GM23338 (cell line): ENCODE measurements around the gene TTC6. TPM values are rescaled to one million over a fixed set of nuclear protein-coding genes. Genes with fewer than 3 reads are reported as not detected.

Experiments
- ATAC-seq: fragments of 200-7000 bp; cut with Tn5 transposase; 3 replicates; pipeline ENCODE4 v1.9.1; 2020
- DNase-seq: peaks from one replicate; pipeline ENCODE4 v3.0.0-alpha.2; 2015; ENCODE audit warnings: low spot score
- H2AFZ ChIP-seq: fragments of 200-600 bp; sonication (generic); 2 replicates; pipeline ENCODE4 v1.8.0; 2016; ENCODE audit warnings: antibody characterized with exemption, mild to moderate bottlenecking, moderate library complexity
- H3F3A ChIP-seq: fragments of 200-600 bp; sonication (generic); replicated peaks from 2 replicates; pipeline ENCODE4 v1.8.0; 2017; ENCODE audit warnings: antibody characterized with exemption, mixed run types, low read depth
- H3K27ac ChIP-seq: fragments of 200-600 bp; sonication (generic); 2 replicates; pipeline ENCODE4 v1.6.1; 2016; ENCODE audit warnings: low read depth
- H3K27me3 ChIP-seq: fragments of 200-600 bp; sonication (generic); 2 replicates; pipeline ENCODE4 v1.8.0; 2016; ENCODE audit warnings: mild to moderate bottlenecking, mixed run types, moderate library complexity; ENCODE audit not compliant: insufficient read depth
- H3K36me3 ChIP-seq: fragments of 200-600 bp; sonication (generic); 2 replicates; pipeline ENCODE4 v1.8.0; 2016; ENCODE audit warnings: mild to moderate bottlenecking; ENCODE audit not compliant: insufficient read depth
- H3K4me1 ChIP-seq: fragments of 200-600 bp; sonication (generic); 2 replicates; pipeline ENCODE4 v1.8.0; 2016; ENCODE audit warnings: mild to moderate bottlenecking, moderate library complexity; ENCODE audit not compliant: insufficient read depth
- H3K4me2 ChIP-seq: fragments of 200-600 bp; sonication (generic); 2 replicates; pipeline ENCODE4 v1.7.1; 2017; ENCODE audit warnings: mixed run types
- H3K4me3 ChIP-seq: fragments of 200-600 bp; sonication (generic); 2 replicates; pipeline ENCODE4 v1.6.1; 2016; ENCODE audit warnings: mixed run types
- H3K79me2 ChIP-seq: fragments of 200-600 bp; sonication (generic); replicated peaks from 2 replicates; pipeline ENCODE4 v1.8.0; 2017; ENCODE audit warnings: mild to moderate bottlenecking; ENCODE audit not compliant: insufficient read depth
- H3K9me2 ChIP-seq: fragments of 200-600 bp; sonication (generic); 2 replicates; pipeline ENCODE4 v1.8.0; 2017; ENCODE audit not compliant: insufficient read depth
- H4K20me1 ChIP-seq: fragments of 200-600 bp; sonication (generic); replicated peaks from 2 replicates; pipeline ENCODE4 v1.8.0; 2017; ENCODE audit warnings: mild to moderate bottlenecking; ENCODE audit not compliant: insufficient read depth
- H3K27ac Mint-ChIP-seq: 2 replicates; pipeline ENCODE4 v1.8.0; 2020; ENCODE audit warnings: inconsistent platforms, mild to moderate bottlenecking, moderate library complexity, mixed read lengths
- H3K27me3 Mint-ChIP-seq: 3 replicates; pipeline ENCODE4 v1.8.0; 2022; ENCODE audit warnings: low read depth, mild to moderate bottlenecking, moderate library complexity, mixed read lengths, inconsistent platforms; ENCODE audit not compliant: insufficient read depth, poor library complexity
- H3K36me3 Mint-ChIP-seq: 3 replicates; pipeline ENCODE4 v1.8.0; 2021; ENCODE audit warnings: low read depth, mild to moderate bottlenecking, inconsistent platforms, moderate library complexity, mixed read lengths
- H3K4me1 Mint-ChIP-seq: 3 replicates; pipeline ENCODE4 v1.8.0; 2020; ENCODE audit warnings: mild to moderate bottlenecking, inconsistent platforms, mixed read lengths
- H3K4me3 Mint-ChIP-seq: 3 replicates; pipeline ENCODE4 v1.8.0; 2021; ENCODE audit warnings: moderate library complexity, mild to moderate bottlenecking, inconsistent platforms, mixed read lengths
- H3K9me3 Mint-ChIP-seq: 3 replicates; pipeline ENCODE4 v1.8.0; 2020; ENCODE audit warnings: moderate library complexity, mild to moderate bottlenecking, inconsistent platforms, mixed read lengths
- CREB1 ChIP-seq: fragments of 250-450 bp; sonication (Bioruptor Pico); IDR thresholded peaks from 2 replicates; pipeline ENCODE4 v1.5.0; 2020; ENCODE audit warnings: low read depth, mild to moderate bottlenecking, moderate library complexity
- EZH2 ChIP-seq: fragments of 200-600 bp; sonication (generic); IDR thresholded peaks from one replicate; pipeline ENCODE4 v1.8.0; 2017; ENCODE audit warnings: antibody characterized with exemption, mild to moderate bottlenecking, low read depth; ENCODE audit not compliant: unreplicated experiment
- EZH2phosphoT487 ChIP-seq: fragments of 200-600 bp; sonication (generic); IDR thresholded peaks from one replicate; pipeline ENCODE4 v1.8.1; 2018; ENCODE audit warnings: antibody characterized with exemption; ENCODE audit not compliant: unreplicated experiment
- JUNB ChIP-seq: IDR thresholded peaks from one replicate; pipeline ENCODE4 v1.6.1; 2016; ENCODE audit warnings: antibody characterized with exemption; ENCODE audit not compliant: unreplicated experiment
- NANOG ChIP-seq: IDR thresholded peaks from 2 replicates; pipeline ENCODE4 v1.6.1; 2016; ENCODE audit warnings: antibody characterized with exemption, borderline replicate concordance
- POLR2AphosphoS5 ChIP-seq: IDR thresholded peaks from 2 replicates; pipeline ENCODE4 v1.6.1; 2016; ENCODE audit warnings: antibody characterized with exemption, low read depth
- REST ChIP-seq: IDR thresholded peaks from one replicate; pipeline ENCODE4 v1.6.1; 2018; ENCODE audit warnings: antibody characterized with exemption; ENCODE audit not compliant: unreplicated experiment
- STAT1 ChIP-seq: IDR thresholded peaks from one replicate; pipeline ENCODE4 v1.6.1; 2016; ENCODE audit warnings: antibody characterized with exemption; ENCODE audit not compliant: unreplicated experiment
- ZNF114 ChIP-seq: fragments of 250-450 bp; sonication (Bioruptor Pico); IDR thresholded peaks from 2 replicates; pipeline ENCODE4 v1.5.0; 2020; ENCODE audit warnings: mild to moderate bottlenecking, moderate library complexity
- ZNF331 ChIP-seq: fragments of 250-450 bp; sonication (Bioruptor Pico); IDR thresholded peaks from 2 replicates; pipeline ENCODE4 v1.5.0; 2020; ENCODE audit warnings: low read depth, mild to moderate bottlenecking, moderate library complexity
- polyA plus RNA-seq: library from polyadenylated mRNA; unstranded; fragments of >200 nt; fragmentation: Nextera tagmentation; extraction: Ambion mirVana; gene quantifications from 2 replicates; pipeline ENCODE4 v1.2.1, GENCODE V29; 2016
- total RNA-seq: library from RNA; depleted of rRNA; stranded (reverse); fragments of >200 nt; shearing (Covaris generic); gene quantifications from 2 replicates; pipeline ENCODE4 v1.2.3, GENCODE V29; 2014
- TF ChIP-seq, protein P1 (sequence below): IDR thresholded peaks from 2 replicates; pipeline ENCODE4 v1.6.1; 2016; ENCODE audit warnings: antibody characterized with exemption
- TF ChIP-seq, protein P2 (sequence below), 2 experiments: fragments of 200-600 bp in 1 of 2; sonication (generic) in 1 of 2; conservative IDR thresholded peaks; 2 replicates each; pipeline versions ENCODE4 v1.5.1 to v1.6.1; 2016 to 2017; ENCODE audit warnings: antibody characterized with exemption in 2 of 2, low read depth in 2 of 2, mild to moderate bottlenecking in 2 of 2, moderate library complexity in 1 of 2
- TF ChIP-seq, protein P3 (sequence below): fragments of 250-450 bp; sonication (Bioruptor Pico); IDR thresholded peaks from 2 replicates; pipeline ENCODE4 v1.5.0; 2020; ENCODE audit warnings: mild to moderate bottlenecking, moderate library complexity

Gene TTC6
- total and polyA plus RNA-seq, 2 experiments from 2014 or later = 0.31 TPM; not detected in 1

DNA sequence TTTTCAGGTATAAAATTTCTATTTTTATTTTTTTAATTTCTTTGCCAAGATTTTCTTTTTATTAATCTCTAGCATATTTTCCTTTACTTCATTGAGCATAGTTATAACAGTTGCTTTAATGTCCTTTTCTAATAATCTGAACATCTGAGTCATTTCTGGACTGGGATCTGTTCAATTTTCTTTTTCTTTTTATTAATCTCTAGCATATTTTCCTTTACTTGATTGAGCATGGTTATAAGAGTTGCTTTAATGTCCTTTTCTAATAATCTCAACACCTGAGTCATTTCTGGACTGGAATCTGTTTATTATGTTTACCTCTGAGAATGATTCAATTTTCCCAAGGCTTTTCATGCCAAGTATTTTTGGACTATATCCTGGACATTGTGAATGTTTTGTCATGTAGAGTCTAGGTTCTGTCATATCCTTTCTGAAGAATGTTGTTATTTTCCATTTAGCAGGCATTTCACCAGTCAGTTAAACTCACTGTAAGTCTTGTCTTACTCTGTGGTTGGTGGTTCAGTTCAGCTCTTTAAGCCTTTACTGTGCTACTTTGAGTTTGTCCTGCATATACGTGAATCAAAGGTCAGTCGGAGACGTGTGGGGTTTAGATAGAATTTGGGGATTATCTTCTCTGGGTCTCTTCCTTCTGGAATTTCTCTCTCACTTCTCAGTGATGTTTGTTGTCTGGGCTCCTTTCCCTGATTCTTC, 20.3 kb downstream of the TTC6 start:
- H3K36me3 Mint-ChIP-seq = peaks cover 26% of the 10 kb centered on the region
- no peaks in the 10 kb centered on the region; the same call in 1 of the 2 replicates for H3F3A ChIP-seq
- H3K27me3 ChIP-seq = peaks cover 54% of the 10 kb centered on the region
- no peak overlapping the region for H2AFZ ChIP-seq
- H3K27me3 Mint-ChIP-seq = peaks cover 19% of the 10 kb centered on the region
- no peak overlapping the region for H3K4me2 ChIP-seq
- peaks cover 55% of the 10 kb centered on the region for H3K9me3 Mint-ChIP-seq
- no peaks in the 10 kb centered on the region for H3K79me2 ChIP-seq
- H4K20me1 ChIP-seq = no peaks in the 10 kb centered on the region
- H3K27ac ChIP-seq = no peak overlapping the region
- no peak overlapping the region for H3K4me3 ChIP-seq
- ATAC-seq = no peak
- no peak for TF ChIP-seq ZNF331 (CRISPR knock-in tag)
- TF ChIP-seq CREB1 = no peak
- TF ChIP-seq, protein P1, sequence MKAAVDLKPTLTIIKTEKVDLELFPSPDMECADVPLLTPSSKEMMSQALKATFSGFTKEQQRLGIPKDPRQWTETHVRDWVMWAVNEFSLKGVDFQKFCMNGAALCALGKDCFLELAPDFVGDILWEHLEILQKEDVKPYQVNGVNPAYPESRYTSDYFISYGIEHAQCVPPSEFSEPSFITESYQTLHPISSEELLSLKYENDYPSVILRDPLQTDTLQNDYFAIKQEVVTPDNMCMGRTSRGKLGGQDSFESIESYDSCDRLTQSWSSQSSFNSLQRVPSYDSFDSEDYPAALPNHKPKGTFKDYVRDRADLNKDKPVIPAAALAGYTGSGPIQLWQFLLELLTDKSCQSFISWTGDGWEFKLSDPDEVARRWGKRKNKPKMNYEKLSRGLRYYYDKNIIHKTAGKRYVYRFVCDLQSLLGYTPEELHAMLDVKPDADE = no peak
- TF ChIP-seq, protein P2, sequence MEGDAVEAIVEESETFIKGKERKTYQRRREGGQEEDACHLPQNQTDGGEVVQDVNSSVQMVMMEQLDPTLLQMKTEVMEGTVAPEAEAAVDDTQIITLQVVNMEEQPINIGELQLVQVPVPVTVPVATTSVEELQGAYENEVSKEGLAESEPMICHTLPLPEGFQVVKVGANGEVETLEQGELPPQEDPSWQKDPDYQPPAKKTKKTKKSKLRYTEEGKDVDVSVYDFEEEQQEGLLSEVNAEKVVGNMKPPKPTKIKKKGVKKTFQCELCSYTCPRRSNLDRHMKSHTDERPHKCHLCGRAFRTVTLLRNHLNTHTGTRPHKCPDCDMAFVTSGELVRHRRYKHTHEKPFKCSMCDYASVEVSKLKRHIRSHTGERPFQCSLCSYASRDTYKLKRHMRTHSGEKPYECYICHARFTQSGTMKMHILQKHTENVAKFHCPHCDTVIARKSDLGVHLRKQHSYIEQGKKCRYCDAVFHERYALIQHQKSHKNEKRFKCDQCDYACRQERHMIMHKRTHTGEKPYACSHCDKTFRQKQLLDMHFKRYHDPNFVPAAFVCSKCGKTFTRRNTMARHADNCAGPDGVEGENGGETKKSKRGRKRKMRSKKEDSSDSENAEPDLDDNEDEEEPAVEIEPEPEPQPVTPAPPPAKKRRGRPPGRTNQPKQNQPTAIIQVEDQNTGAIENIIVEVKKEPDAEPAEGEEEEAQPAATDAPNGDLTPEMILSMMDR (conservative IDR thresholded peaks at IDR 0.05; ENCODE audit: low read depth in 2 of 2) = no peak
- TF ChIP-seq, protein P3, sequence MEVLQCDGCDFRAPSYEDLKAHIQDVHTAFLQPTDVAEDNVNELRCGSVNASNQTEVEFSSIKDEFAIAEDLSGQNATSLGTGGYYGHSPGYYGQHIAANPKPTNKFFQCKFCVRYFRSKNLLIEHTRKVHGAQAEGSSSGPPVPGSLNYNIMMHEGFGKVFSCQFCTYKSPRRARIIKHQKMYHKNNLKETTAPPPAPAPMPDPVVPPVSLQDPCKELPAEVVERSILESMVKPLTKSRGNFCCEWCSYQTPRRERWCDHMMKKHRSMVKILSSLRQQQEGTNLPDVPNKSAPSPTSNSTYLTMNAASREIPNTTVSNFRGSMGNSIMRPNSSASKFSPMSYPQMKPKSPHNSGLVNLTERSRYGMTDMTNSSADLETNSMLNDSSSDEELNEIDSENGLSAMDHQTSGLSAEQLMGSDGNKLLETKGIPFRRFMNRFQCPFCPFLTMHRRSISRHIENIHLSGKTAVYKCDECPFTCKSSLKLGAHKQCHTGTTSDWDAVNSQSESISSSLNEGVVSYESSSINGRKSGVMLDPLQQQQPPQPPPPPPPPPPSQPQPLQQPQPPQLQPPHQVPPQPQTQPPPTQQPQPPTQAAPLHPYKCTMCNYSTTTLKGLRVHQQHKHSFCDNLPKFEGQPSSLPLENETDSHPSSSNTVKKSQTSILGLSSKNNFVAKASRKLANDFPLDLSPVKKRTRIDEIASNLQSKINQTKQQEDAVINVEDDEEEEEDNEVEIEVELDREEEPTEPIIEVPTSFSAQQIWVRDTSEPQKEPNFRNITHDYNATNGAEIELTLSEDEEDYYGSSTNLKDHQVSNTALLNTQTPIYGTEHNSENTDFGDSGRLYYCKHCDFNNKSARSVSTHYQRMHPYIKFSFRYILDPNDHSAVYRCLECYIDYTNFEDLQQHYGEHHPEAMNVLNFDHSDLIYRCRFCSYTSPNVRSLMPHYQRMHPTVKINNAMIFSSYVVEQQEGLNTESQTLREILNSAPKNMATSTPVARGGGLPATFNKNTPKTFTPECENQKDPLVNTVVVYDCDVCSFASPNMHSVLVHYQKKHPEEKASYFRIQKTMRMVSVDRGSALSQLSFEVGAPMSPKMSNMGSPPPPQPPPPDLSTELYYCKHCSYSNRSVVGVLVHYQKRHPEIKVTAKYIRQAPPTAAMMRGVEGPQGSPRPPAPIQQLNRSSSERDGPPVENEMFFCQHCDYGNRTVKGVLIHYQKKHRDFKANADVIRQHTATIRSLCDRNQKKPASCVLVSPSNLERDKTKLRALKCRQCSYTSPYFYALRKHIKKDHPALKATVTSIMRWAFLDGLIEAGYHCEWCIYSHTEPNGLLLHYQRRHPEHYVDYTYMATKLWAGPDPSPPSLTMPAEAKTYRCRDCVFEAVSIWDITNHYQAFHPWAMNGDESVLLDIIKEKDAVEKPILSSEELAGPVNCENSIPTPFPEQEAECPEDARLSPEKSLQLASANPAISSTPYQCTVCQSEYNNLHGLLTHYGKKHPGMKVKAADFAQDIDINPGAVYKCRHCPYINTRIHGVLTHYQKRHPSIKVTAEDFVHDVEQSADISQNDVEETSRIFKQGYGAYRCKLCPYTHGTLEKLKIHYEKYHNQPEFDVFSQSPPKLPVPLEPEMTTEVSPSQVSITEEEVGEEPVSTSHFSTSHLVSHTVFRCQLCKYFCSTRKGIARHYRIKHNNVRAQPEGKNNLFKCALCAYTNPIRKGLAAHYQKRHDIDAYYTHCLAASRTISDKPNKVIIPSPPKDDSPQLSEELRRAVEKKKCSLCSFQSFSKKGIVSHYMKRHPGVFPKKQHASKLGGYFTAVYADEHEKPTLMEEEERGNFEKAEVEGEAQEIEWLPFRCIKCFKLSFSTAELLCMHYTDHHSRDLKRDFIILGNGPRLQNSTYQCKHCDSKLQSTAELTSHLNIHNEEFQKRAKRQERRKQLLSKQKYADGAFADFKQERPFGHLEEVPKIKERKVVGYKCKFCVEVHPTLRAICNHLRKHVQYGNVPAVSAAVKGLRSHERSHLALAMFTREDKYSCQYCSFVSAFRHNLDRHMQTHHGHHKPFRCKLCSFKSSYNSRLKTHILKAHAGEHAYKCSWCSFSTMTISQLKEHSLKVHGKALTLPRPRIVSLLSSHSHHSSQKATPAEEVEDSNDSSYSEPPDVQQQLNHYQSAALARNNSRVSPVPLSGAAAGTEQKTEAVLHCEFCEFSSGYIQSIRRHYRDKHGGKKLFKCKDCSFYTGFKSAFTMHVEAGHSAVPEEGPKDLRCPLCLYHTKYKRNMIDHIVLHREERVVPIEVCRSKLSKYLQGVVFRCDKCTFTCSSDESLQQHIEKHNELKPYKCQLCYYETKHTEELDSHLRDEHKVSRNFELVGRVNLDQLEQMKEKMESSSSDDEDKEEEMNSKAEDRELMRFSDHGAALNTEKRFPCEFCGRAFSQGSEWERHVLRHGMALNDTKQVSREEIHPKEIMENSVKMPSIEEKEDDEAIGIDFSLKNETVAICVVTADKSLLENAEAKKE (CRISPR knock-in tag) = no peak
- no peak for TF ChIP-seq EZH2phosphoT487
- no peak for TF ChIP-seq POLR2AphosphoS5
- no peak for TF ChIP-seq ZNF114
- TF ChIP-seq EZH2 = no peak
- no peak for TF ChIP-seq REST
- TF ChIP-seq STAT1 = no peak
- no peak for TF ChIP-seq JUNB
- TF ChIP-seq NANOG = no peak
- peaks cover 6% of the 10 kb centered on the region for H3K4me1 Mint-ChIP-seq
- no peak overlapping the region for H3K27ac Mint-ChIP-seq
- DNase-seq = no peak
- H3K4me3 Mint-ChIP-seq = no peak overlapping the region
- no peaks in the 10 kb centered on the region for H3K9me2 ChIP-seq
- peaks cover 17% of the 10 kb centered on the region for H3K36me3 ChIP-seq
- H3K4me1 ChIP-seq = no peaks in the 10 kb centered on the region
